Lower leg skin (tissue), 3 donors: Measurements from ENCODE around the gene TBC1D2.

Experiments used
- POLR2A ChIP-seq, 2 donors: fragments of 450-650 bp; IDR thresholded peaks; one replicate each; pipeline ENCODE4 v1.6.1; 2016 to 2017; ENCODE audit warnings: antibody characterized with exemption in 2 of 2, mild to moderate bottlenecking in 1 of 2, moderate library complexity in 1 of 2
- TF ChIP-seq, protein P1 (sequence below), 3 donors: fragments of 450-650 bp; IDR thresholded peaks; one replicate each; pipeline ENCODE4 v1.5.1; 2016; ENCODE audit warnings: antibody characterized with exemption in 3 of 3, mild to moderate bottlenecking in 3 of 3, moderate library complexity in 2 of 3

DNA sequence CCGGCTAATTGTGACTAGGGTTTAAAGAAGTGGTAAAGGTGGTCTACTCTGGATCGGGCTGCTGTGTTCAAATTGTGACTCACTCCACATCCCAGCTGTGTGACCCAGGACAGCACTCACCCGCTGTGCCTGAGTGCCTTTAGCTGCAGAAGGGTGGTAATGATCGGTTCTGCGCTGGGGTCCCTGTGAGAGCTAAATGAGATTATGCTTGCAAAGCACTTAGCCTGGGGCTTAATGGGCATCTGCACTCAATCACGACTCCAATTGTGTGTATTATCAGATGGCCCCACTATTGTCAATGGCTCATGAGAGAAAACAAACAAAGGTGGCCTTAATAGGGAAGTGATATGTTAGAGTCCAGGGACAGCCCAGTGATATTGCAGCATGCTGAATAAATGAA is 25.1 kb upstream of the TBC1D2 start:
- TF ChIP-seq, protein P1, sequence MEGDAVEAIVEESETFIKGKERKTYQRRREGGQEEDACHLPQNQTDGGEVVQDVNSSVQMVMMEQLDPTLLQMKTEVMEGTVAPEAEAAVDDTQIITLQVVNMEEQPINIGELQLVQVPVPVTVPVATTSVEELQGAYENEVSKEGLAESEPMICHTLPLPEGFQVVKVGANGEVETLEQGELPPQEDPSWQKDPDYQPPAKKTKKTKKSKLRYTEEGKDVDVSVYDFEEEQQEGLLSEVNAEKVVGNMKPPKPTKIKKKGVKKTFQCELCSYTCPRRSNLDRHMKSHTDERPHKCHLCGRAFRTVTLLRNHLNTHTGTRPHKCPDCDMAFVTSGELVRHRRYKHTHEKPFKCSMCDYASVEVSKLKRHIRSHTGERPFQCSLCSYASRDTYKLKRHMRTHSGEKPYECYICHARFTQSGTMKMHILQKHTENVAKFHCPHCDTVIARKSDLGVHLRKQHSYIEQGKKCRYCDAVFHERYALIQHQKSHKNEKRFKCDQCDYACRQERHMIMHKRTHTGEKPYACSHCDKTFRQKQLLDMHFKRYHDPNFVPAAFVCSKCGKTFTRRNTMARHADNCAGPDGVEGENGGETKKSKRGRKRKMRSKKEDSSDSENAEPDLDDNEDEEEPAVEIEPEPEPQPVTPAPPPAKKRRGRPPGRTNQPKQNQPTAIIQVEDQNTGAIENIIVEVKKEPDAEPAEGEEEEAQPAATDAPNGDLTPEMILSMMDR (IDR thresholded peaks at IDR 0.05) = no peak
- TF ChIP-seq POLR2A (IDR thresholded peaks at IDR 0.05) = no peak
